IPS DF 4.7 (cell line): ENCODE data around the gene HIVEP2.

Experiments
- DNase-seq: peaks from one replicate; pipeline ENCODE4 v3.0.0-alpha.2; 2013; ENCODE audit warnings: low spot score; ENCODE audit errors: extremely low read depth

HIVEP2 gene

DNA sequence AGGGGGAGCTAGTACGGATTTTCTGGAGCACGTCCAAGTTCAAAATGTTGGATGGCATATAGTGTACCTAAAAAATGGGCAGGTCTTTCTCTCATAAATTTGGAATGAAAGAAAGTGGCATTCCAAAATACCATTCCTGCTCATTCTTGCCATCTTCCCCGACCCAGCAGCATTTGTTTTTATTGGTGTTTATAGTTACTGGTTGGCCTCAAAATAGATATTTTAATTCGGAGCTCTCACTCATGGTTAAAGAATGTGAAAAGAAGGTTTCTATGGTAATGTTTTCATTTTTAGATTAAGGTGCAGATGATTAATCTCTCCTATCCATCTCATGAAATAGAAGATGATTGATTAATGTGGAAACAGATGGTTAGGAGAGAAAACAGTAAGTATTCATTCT, 204.5 kb downstream of the HIVEP2 start:
- no peak for DNase-seq

DNA sequence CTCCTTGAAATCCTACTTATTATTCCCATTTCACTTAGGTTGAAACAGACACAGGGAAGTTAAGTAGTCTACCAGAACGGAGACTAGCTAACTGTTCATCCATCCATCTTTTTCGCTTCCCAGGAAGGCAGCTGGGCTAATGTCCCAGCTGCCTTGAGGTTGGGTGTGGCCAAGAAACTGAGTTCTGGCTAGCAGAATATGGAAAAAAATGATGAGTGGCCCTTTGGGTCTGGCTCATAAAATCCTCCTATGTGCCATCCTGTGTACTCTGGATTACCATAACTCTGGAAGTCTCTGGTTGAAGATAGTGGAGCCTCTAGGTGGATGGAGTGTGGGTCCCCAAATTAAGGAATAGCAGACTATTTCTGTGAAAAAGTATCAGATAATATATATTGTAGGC, 206.2 kb downstream of the HIVEP2 start:
- no peak for DNase-seq

DNA sequence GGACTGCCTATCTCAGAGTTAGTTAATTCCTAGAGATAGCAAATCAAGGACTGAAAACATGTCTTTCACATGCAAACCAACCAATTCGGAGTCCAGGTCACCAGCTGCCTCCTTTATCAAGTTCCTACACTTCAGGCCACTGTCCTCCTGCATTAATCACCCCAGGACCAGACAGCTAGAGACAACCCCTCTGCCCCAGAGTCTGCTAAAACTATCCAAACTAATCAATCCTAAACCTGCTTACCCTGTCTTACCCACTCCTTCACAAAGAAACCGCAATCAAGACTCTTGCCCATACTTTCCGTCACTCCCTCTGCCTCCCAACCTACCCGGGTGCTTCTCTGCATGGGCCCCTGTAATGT, 207.0 kb downstream of the HIVEP2 start:
- DNase-seq: no peak

DNA sequence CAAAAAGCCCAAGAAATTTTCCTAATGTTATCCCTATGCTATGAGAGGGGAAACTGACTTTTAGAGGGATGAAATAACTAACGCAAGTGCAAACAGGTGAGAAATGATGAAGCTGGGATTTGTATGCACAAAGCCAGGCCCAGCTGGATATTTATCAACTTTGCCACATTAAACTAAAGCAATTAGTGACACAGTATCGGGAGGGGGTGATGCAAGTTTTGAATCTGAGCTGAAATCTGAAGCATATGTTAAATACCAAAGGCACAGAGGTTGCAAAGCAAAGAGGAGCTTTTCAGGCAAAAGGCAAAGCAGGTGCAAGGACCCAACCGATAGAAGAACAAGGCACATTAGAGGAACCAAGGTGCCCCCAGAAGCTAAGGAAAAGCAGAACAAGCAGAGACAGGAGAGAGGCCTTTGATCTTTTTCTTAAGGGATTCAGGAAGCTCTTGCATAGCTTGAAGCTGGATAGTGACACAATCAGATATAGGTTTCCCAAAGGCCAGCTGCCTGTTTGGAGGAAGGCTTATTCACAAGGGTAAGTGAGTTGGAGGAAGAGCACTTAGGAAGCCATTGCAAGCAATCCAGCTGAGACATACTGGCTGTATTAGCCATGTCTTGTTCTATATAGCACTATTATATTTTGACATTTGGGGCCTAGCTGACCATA, 207.5 kb downstream of the HIVEP2 start:
- no peak for DNase-seq

DNA sequence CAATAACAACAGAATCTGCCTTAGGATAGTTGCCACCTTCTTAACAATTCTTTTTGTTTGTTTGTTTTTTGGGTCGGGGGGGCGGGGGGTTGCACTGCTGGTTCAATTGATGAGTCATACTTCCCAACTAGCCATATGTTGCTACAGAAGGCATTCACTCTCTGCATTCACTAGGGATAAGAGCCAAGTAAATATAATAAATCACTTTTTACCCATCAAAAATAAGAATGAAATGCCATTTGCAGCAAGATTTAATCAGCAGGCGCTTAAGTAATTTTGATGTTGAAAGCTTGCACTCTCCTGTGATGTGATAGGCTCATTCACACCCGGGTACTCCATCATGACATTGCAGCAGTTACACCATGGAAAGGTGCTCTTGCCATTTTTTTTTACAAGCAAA, 209.8 kb downstream of the HIVEP2 start:
- no peak for DNase-seq

DNA sequence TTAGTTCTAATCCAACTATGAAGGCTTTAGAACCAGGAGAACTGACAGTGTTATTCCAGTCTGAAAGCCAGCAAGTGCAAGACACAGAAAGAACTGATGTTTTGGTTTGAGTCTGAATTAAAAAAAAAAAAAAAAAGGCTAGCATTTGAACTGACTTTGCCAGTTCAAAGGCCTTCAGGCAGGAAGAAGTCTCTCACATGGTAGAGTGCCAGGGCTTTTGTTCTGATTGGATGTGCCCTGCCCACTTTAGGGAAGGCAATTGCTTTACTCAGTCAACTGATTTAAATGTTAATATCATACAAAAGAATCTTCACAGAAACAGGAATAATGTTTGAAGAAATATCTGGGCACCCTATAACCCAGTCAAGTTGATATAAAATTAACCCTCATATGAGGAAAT, 212.2 kb downstream of the HIVEP2 start:
- DNase-seq: no peak

DNA sequence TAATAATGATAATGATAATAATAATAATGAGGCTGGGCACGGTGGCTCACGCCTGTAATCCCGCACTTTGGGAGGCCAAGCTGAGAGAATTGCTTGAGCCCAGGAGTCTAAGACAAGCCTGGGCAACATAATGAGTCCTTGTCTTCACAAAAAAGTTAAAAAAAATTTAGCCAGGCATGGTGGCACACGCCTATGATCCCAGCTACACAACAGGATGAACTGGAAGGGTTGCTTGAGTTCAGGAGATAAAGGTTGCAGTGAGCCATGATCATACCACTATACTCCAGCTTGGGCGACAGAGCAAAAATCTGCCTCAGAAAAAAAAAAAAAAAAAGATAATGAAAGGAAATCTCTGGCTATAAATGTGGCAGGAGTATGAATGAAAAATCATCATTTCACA, 213.4 kb downstream of the HIVEP2 start:
- DNase-seq: no peak

DNA sequence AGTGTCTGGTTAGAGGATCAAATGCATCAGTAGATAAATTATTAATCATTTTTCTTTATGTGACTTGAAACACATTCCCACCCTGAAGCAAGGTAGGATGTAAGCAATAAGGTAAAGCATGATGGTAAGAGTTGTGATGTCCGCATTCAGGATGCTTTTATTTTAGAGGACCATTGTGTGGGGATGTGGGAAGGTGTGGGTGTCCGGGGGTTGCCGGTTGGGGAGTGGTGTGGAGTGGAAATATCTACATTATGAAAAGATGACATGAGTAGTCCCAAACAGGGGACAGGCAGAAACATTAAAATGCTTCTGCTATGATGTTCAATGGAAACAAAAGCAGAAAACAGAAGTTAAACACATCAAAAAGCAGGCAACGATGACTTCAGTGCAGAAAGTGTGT, 215.4 kb downstream of the HIVEP2 start:
- no peak for DNase-seq

DNA sequence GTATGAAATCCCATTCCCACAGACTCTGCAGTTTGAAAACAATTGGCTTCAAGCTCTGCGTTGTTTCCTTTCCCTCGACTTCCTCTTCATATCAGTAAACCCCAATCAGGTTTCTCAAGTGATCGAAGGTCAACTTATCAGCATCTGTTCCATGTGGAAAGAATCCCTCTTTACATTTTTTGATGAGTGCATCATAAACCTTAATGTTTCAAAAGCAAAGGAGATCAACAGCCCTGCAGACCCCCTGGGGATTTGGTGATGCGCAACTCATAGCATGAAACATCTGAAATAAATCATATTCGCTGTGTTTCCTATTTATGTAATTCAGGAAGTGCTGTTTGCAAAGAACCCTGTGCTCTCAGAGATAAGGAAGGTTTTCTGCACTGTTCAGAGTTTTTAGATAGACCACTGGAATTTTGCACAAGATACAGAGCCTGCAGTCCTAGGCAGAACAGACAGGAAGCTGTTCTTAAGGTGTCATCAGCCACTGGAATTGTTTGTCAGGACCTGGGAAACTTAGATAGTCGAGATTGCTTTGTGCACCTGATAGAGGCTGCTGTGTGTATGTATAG, 216.0 kb downstream of the HIVEP2 start:
- DNase-seq: no peak

DNA sequence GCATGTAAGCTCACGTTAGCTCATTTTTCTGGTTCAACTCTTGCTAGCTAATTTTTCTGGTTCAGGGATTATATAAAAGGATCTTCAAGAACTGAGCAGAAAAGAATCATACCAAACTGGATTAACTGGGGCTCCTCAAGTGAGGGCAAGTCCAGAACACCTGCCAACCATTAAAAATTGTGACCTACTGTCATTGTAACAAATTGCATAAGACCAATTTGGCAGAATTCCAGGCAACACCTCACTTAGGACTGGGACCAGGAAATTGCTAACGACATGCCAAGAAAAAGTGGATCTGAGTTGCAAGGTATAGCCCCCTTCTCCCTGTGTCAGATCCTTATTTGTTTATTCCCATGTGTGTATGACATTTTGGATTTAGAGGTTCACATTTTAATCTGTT, 216.6 kb downstream of the HIVEP2 start:
- no peak for DNase-seq

DNA sequence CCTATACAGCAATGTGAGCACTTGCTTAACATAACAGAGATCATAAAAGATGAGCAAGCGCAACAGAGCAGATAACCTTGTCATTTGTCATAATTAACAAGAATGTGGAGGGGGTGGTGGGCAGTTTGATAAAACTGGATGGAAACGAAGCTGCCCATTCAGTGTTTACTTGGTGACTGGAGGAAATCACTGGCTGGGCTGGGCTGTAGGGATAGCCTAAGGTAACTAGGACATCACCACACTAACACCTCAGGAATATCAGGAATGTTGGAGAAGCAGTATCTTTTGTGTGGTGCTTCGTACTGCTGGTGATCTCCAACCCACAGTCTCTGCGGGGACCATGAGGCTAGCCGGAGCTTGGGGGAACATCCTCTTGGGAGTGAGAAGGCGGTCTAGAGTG, 218.4 kb downstream of the HIVEP2 start:
- DNase-seq: no peak

DNA sequence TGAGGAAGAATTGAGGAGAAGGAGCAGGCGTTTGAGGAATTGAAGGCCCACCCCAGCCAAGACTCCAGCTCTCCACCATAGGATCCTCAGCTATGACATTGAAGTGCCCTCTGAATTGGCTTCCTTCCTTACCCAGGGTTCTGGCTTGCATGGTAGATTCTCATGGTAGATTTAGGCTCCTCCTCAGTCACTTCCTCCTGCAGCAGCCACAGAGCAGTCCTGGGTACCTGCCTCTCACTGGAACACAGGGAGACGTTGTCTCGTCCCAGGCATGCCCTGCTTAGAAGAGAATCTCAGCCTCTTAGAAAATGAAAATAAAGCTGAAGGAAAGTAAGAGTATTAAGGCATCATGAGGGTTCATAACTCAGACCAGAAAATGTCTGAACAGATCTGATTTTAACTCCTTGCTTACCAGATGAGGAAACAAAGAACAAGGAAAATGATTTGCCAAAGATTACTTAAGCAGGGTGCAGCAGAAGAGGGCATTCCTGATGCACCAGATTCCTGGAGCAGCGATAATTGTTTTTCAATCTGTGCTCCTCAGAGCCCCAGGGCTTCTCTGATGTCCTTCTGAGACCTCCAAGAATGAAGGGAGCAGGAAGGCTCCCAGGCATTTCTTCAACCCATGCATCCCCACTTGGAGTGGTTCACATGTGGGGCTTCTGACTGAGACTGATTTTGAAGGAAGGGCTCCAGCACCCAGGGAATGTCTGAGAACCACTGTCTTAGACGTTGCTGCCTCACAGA, 219.8 kb downstream of the HIVEP2 start:
- no peak for DNase-seq

DNA sequence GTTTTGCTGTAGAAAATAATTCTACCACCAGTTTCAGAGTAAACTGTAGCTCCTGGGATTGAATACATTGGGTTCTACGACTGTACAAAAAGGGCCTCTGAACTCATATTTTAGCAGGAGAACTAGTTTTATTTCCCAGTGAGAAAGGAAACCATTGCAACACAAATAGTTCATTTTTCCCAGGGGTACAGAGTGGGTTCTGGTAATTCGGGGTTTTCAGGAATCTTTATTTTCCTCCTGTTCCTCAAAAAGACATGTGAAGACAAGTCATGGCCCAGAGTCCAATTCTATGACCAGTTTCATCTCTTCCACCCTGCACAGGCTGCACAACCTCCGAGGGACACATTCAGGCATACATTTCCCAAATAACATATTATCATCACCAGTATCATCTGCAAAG, 222.1 kb downstream of the HIVEP2 start:
- no peak for DNase-seq

DNA sequence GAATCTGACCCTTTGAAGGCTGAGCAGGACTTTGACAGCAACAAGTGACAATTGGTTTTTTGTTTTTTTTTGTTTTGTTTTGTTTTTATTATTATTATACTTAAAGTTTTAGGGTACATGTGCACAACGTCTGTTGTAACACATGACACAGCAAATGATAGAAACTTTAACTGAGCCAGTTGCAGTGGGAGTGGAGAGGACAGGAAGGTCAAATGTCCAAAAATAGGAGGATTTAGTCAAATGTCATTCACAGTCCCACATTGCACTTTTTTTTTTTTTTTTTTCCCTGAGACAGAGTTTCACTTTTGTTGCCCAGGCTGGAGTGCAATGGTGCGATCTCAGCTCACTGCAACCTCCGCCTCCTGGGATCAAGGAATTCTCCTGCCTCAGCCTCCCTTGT, 223.0 kb downstream of the HIVEP2 start:
- no peak for DNase-seq

DNA sequence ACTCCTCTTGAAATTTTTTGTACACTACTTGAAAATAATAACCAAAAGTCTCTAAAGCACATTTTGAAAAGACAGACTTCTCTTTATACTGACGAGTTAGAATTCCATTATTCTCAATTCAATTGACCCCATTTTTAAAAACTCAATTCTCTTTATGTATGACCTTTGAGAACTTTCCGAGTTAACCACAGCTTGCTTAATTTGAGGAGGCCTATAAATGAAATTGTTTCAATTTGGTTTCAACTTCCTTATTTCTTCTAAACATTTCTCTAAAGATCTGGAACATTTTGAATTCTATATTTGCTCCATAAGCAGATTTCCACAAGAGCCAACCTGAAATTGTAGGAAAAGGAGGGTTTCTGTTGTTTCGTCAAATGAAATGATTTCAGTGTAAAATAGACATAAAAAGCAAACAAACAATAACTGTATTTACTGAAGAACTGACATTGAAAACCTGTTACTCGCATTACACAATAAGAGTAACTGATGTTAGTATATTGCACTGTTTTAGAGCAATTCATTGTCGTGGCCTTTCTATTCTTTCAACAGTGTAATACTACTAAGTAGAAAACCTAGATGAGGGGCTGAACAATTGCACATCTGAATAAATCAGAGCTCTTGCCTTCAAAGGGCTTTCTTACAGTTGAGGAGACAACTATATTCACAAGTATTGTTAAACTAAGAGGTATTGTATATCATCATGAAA, 223.6 kb downstream of the HIVEP2 start:
- no peak for DNase-seq

DNA sequence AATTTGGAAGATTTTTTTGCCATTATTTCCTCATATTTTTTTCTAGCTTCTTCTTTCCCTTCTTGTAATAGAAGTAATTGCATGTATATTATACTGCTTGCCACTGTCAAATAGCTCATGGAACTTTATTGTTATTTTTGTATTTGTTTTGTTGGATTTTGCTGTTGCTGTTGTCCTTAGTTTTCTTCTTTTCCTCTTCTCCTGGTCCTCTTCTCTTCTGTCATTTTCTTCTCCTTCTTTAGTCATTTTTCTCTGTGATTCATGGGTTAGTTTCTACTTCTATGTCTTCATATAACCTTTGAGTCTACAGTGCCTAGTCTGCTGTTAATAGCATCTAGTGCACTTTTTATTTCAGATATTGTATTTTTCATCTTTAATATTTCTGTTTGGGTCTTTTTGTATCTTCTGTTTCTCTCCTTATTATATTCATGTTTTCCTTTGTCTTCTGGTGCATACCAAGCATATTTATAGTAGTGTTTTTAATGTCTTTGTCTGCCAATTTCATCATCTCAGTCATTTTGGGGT, 226.2 kb downstream of the HIVEP2 start:
- no peak for DNase-seq

DNA sequence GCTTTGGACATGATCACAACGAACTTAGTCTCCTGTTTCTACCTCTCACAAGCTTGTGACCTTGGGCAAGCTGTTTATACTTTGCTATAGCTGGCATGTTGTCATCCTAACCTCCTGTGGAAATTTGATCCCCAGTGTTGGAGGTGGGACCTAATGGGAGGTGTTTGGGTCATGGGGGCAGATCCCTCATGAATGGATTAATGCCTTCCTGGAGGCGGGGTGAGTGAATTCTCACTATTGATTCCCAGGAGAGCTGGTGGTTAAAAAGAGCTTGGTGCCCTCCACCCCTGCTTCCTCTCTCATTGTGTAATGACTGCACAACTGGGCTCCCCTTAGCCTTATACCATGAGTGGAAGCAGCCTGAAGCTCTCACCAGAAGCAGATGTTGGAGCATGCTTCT, 228.9 kb downstream of the HIVEP2 start:
- no peak for DNase-seq

DNA sequence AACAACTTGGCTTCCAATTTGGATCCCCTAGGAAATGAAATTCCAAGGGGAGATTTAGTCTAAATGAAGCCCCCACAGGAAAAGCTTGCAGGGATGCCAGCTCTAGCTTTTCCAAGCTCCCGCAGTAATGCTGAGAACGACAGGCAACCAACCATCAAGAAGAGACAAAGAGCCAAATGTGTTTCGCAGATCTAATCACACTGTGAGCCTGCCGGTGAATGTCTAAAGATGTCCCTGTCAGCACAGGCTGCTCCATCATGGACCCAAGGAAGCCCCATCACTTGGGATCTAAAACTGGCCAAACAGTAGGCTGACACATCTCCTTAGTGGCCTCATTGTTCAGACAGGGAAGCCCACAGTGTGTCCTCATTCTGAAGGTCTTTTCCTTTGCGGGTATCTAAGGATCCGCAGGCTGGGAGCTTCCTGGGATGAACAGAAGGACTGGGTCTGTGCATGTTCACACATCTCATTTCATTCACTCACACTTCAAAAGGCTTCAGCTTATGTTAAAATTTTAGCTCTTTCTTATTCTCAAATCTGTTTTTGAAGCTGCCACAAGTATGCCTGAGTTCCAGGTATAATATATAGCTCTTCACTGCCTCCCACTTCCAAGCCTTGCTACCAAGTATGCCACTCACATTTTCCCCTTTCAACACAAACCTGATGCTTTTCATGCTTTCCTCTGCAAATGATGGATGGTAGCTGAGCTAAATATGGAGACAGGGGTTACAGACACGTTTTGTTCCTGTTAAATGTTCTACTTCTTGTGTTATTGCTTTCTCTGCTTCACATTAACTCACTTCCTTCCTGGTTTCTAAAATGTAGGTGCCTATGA, 229.8 kb downstream of the HIVEP2 start:
- DNase-seq: no peak

DNA sequence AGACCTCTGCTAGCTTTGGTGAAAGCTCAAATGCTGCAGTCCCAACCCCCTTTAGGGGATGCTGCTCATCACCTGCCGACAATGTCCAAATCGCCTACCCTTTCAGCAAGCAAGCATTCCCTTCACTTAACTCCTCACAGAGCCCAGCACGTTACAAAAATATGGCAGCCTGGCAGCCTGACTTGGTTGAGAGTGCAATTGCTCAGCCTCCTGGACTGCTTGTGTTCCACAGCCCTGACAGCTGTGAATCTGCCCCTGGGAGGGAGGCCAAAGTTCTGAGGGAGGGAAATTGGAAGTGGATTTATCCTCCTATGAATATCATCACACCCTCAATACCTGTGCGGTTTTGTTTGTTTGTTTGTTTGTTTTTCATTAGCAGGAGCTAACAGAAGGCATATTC, 231.0 kb downstream of the HIVEP2 start:
- no peak for DNase-seq

DNA sequence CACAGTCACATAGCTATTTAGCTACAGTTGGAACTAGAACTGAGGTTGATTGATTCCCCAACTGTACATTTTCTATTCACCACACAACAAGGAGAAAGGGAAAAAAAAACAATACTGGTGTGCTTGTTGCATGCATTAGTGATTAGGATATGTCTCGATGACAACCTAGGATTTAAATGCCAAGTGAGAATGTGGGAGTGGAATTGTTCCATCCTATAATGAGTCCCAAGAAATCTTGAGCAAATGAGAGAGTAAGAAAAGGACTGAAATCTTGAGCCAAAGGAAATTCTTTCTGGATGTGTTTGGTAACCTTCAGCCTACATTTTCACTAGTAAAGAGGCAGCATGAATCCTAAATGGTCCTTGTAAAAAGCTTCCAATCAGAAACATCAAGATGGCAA, 232.7 kb downstream of the HIVEP2 start:
- DNase-seq: no peak

DNA sequence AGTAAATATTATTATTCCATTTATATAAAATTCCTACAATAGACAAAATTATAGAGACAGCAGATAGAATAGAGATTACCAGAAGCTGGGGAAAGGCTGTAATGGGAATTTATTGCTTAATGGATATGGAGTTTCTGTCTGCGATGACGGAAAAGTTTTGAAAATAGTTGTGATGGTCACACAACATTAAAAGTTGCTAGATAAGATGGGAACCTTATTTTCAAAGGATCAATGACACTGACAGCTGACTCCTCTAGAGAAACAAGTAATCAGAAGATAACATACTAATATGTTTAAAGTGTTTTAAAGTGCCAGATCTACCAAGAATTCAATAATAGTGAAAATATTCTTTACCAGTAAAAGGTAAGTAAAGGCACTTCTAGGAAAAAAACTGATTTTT, 236.3 kb downstream of the HIVEP2 start:
- no peak for DNase-seq
